K562 (cell line): ENCODE results near the gene ATF5. TPM values are rescaled to one million over a fixed set of nuclear protein-coding genes. Genes with fewer than 3 reads are reported as not detected.

Experiments used
- ARID1B ChIP-seq: fragments of 450-650 bp; IDR thresholded peaks from 2 replicates; pipeline ENCODE4 v1.6.1; 2016; ENCODE audit warnings: antibody characterized with exemption, mild to moderate bottlenecking, inconsistent platforms
- CBX1 ChIP-seq: sonication (generic); IDR thresholded peaks from 2 replicates; pipeline ENCODE4 v1.6.1; 2016; ENCODE audit warnings: antibody characterized with exemption, low read depth, mild to moderate bottlenecking
- EHMT2 ChIP-seq: fragments of 450-650 bp; IDR thresholded peaks from 2 replicates; pipeline ENCODE4 v1.6.1; 2018; ENCODE audit warnings: antibody characterized with exemption
- ESRRB ChIP-seq: fragments of 250-450 bp; sonication (Bioruptor Pico); IDR thresholded peaks from 2 replicates; pipeline ENCODE4 v1.5.0; 2020; ENCODE audit warnings: mild to moderate bottlenecking, moderate library complexity, borderline replicate concordance
- HNRNPLL ChIP-seq: fragments of 200-400 bp; formaldehyde crosslinking; IDR thresholded peaks from 2 replicates; pipeline ENCODE4 v1.6.1; 2017; ENCODE audit warnings: low read length, low read depth, mild to moderate bottlenecking; ENCODE audit not compliant: poor library complexity, severe bottlenecking
- ILF3 ChIP-seq: fragments of 450-650 bp; IDR thresholded peaks from 2 replicates; pipeline ENCODE4 v1.6.1; 2018; ENCODE audit warnings: antibody characterized with exemption, mild to moderate bottlenecking, moderate library complexity, borderline replicate concordance
- L3MBTL2 ChIP-seq: fragments of 450-650 bp; IDR thresholded peaks from 2 replicates; pipeline ENCODE4 v1.6.1; 2016; ENCODE audit warnings: mild to moderate bottlenecking, moderate library complexity
- NONO ChIP-seq, 2 experiments: fragments of 200-400 bp in 1 of 2; fragments of 450-650 bp in 1 of 2; formaldehyde crosslinking in 1 of 2; IDR thresholded peaks; 2 replicates each; pipeline ENCODE4 v1.6.1; 2017; ENCODE audit warnings: low read depth in 2 of 2, mild to moderate bottlenecking in 2 of 2, moderate library complexity in 2 of 2, low read length in 1 of 2
- NUFIP1 ChIP-seq: fragments of 450-650 bp; IDR thresholded peaks from 2 replicates; pipeline ENCODE4 v1.6.1; 2018; ENCODE audit not compliant: partially characterized antibody
- PHB ChIP-seq: fragments of 250-450 bp; sonication (Bioruptor Pico); IDR thresholded peaks from 2 replicates; pipeline ENCODE4 v1.5.0; 2021
- PHF8 ChIP-seq: fragments of 200-600 bp; sonication (generic); IDR thresholded peaks from 2 replicates; pipeline ENCODE4 v1.6.1; 2012; ENCODE audit warnings: mixed run types, mild to moderate bottlenecking, inconsistent platforms, low read length, moderate library complexity, borderline replicate concordance
- PTBP1 ChIP-seq: fragments of 200-400 bp; formaldehyde crosslinking; IDR thresholded peaks from 2 replicates; pipeline ENCODE4 v1.6.1; 2017; ENCODE audit warnings: low read depth, low read length
- SAP30 ChIP-seq: fragments of 200-600 bp; sonication (generic); IDR thresholded peaks from 2 replicates; pipeline ENCODE4 v1.6.1; 2012; ENCODE audit warnings: borderline replicate concordance, low read depth, mild to moderate bottlenecking, moderate library complexity, low read length, control low read depth, inconsistent platforms; ENCODE audit not compliant: insufficient read depth, poor library complexity, severe bottlenecking
- SMARCA5 ChIP-seq: fragments of 450-650 bp; IDR thresholded peaks from 2 replicates; pipeline ENCODE4 v1.6.1; 2016
- TEAD2 ChIP-seq: fragments of 450-650 bp; IDR thresholded peaks from 2 replicates; pipeline ENCODE4 v1.6.1; 2016; ENCODE audit warnings: missing genetic modification characterization, control low read depth, missing compliant biosample characterization
- U2AF1 ChIP-seq: fragments of 200-400 bp; formaldehyde crosslinking; optimal IDR thresholded peaks from 2 replicates; pipeline ENCODE3; 2017; ENCODE audit warnings: mild to moderate bottlenecking, low read depth, low read length, moderate library complexity
- ZNF140 ChIP-seq: fragments of 250-450 bp; sonication (Bioruptor Pico); IDR thresholded peaks from 2 replicates; pipeline ENCODE4 v1.8.0; 2021; ENCODE audit warnings: moderate library complexity, mild to moderate bottlenecking, inconsistent platforms
- ZNF23 ChIP-seq: fragments of 250-450 bp; sonication (Bioruptor Pico); IDR thresholded peaks from 2 replicates; pipeline ENCODE4 v1.4.0; 2020; ENCODE audit warnings: mild to moderate bottlenecking
- ZNF311 ChIP-seq: fragments of 250-450 bp; sonication (Bioruptor Pico); IDR thresholded peaks from 2 replicates; pipeline ENCODE4 v1.4.0; 2020; ENCODE audit warnings: mild to moderate bottlenecking, moderate library complexity
- ZNF79 ChIP-seq: fragments of 250-450 bp; sonication (Bioruptor Pico); IDR thresholded peaks from 2 replicates; pipeline ENCODE4 v1.4.0; 2020; ENCODE audit warnings: low read depth, mild to moderate bottlenecking, moderate library complexity
- polyA plus RNA-seq, 8 experiments: library from polyadenylated mRNA; depleted of rRNA in 4 of 8; stranded (reverse) in 5 of 8; unstranded in 3 of 8; fragments of >200 nt; fragmentation: Nextera tagmentation in 2 of 8; fragmentation: Illumina TruSeq in 1 of 8; extraction: Ambion mirVana in 2 of 8; extraction: Trizol in 1 of 8; gene quantifications; 2 replicates each; pipeline versions ENCODE4 v1.2.1 to v1.2.3, GENCODE V29; 2011 to 2014; ENCODE audit warnings: inconsistent platforms in 1 of 8, missing spikeins in 1 of 8
- total RNA-seq, 7 experiments: library from RNA; depleted of rRNA in 6 of 7; stranded (reverse); fragments of >200 nt in 6 of 7; fragmentation: Illumina TruSeq in 2 of 7; extraction: Trizol in 2 of 7; gene quantifications; 2 replicates each; pipeline versions ENCODE4 v1.2.1 to v1.2.3, GENCODE V29; 2011 to 2021; ENCODE audit warnings: low replicate concordance in 1 of 7
- TF ChIP-seq, protein P1 (sequence below): fragments of 450-650 bp; formaldehyde crosslinking; IDR thresholded peaks from 2 replicates; pipeline ENCODE4 v1.4.0; 2022; ENCODE audit warnings: mild to moderate bottlenecking, moderate library complexity
- TF ChIP-seq, protein P2 (sequence below), 2 experiments: fragments of 450-650 bp in 1 of 2; sonication (generic) in 1 of 2; formaldehyde crosslinking; conservative IDR thresholded peaks; 2 replicates each; pipeline versions ENCODE4 v1.4.0 to v1.8.1; 2020 to 2022; ENCODE audit warnings: mild to moderate bottlenecking in 1 of 2, missing genetic modification reagents in 1 of 2
- TF ChIP-seq, protein P3 (sequence below): fragments of 250-450 bp; sonication (Bioruptor Pico); IDR thresholded peaks from 2 replicates; pipeline ENCODE4 v1.5.0; 2021; ENCODE audit warnings: mild to moderate bottlenecking, moderate library complexity

Gene ATF5
- total and polyA plus RNA-seq, 9 of the 15 experiments (the other 6 are each of a cell fraction or from before 2014, with no cell fraction given): 3.0 to 57.6 (median 11.1) TPM

DNA sequence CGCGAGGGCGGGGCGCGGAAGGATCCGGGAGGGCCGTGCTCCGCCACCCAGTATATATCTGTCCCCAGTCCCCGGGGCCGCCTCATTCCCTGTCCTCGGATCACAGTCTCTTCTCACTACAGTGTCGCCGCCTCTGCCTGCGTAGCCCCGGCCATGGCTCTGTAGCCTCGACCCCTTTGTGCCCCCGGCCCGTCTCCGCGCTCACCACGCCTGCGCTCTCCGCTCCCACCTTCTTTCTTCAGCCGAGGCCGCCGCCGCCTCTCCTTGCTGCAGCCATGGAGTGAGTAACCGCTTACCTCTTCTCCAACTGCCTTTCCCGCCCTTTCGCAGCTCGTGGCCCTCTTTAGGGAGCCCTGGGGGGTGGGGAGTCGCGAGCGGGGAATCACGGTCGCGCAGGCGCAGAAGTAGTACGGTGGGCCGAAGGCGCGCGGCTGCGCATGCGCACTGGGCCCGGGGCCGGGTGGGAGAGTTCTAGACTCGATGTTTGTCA, at the start of gene ATF5, which contains the start of gene NUP62 (continued):
- TF ChIP-seq ZNF23: no peak
- TF ChIP-seq, protein P1, sequence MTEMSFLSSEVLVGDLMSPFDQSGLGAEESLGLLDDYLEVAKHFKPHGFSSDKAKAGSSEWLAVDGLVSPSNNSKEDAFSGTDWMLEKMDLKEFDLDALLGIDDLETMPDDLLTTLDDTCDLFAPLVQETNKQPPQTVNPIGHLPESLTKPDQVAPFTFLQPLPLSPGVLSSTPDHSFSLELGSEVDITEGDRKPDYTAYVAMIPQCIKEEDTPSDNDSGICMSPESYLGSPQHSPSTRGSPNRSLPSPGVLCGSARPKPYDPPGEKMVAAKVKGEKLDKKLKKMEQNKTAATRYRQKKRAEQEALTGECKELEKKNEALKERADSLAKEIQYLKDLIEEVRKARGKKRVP (CRISPR knock-in tag): peak; percentile 93
- TF ChIP-seq HNRNPLL: peak; percentile 64
- TF ChIP-seq CBX1: peak; percentile 91
- no peak for TF ChIP-seq ESRRB (CRISPR knock-in tag)
- TF ChIP-seq ILF3: no peak
- TF ChIP-seq L3MBTL2: peak; percentile 96
- TF ChIP-seq, protein P2, sequence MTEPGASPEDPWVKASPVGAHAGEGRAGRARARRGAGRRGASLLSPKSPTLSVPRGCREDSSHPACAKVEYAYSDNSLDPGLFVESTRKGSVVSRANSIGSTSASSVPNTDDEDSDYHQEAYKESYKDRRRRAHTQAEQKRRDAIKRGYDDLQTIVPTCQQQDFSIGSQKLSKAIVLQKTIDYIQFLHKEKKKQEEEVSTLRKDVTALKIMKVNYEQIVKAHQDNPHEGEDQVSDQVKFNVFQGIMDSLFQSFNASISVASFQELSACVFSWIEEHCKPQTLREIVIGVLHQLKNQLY (CRISPR knock-in tag; conservative IDR thresholded peaks at IDR 0.05): peak in 1 of 2 experiments; percentile 81; a peak in 1 of 4 replicates
- no peak for TF ChIP-seq TEAD2 (tag)
- TF ChIP-seq PHF8: peak; percentile 87; the same call in 1 of the 2 replicates
- TF ChIP-seq ARID1B: peak; percentile 55
- peak; percentile 87 for TF ChIP-seq SMARCA5
- peak; percentile 19 to 86; a peak in 2 of 4 replicates for TF ChIP-seq NONO (IDR thresholded peaks at IDR 0.05; ENCODE audit: low read depth in 2 of 2, low read length in 1 of 2)
- no peak for TF ChIP-seq ZNF311 (CRISPR knock-in tag)
- TF ChIP-seq, protein P3, sequence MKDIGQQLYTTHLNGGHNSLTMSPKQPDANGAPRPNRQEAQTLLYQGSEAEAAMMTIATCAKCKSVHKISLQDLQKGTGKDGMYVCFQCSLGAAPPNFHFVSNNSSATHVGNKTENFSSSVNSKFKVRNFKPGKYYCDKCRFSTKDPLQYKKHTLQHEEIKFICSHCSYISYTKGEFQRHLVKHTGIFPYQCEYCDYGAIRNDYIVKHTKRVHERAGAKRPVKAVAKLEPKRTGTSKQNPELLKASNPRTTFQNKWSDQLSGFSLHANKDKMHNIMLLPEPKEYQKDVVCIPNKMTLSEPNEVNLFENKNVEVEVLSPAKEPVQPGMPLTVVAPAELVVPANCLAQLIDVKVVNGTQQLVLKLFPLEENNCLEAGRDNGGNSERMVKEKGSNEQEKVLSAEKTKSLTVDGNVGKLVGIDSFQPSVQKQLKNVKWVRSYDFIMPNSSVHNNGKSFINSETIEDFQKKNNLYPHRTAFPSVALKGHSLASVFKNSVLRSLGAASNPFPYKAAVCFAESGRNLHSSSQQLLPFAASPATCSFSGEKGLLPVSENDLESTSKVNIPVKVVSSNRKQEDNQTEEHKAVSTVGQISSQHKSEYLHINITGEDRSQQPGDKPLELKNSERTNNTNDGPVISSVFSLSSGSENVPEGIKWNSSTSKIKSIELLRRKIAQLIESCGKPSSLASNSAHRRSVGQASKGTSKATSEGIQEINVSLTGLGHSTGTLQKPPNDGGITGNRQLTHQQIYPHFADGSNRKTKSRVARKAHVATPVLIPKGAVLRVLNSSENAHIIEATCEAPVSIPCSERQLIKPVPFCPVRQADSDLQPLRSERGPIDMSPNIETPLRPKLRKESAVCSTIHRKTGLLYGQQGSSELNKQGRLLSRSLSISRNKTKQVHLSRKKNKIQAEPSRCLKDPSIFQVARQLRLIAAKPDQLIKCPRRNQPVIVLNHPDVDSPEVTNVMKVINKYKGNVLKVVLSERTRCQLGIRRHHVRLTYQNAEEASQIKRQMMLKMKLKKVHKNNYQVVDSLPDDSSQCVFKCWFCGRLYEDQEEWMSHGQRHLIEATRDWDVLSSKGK (CRISPR knock-in tag): no peak
- TF ChIP-seq PHB (CRISPR knock-in tag): peak; percentile 90; the same call in 1 of the 2 replicates
- TF ChIP-seq PTBP1: no peak
- no peak for TF ChIP-seq ZNF79 (CRISPR knock-in tag)
- no peak for TF ChIP-seq ZNF140
- peak; percentile 77 for TF ChIP-seq U2AF1
- peak; percentile 2 for TF ChIP-seq SAP30
- no peak for TF ChIP-seq EHMT2
- TF ChIP-seq NUFIP1: no peak
